Adrenal gland (tissue), 12 donors: ENCODE data around the gene SAMD11. TPM values are rescaled to one million over a fixed set of nuclear protein-coding genes. Genes with fewer than 3 reads are reported as not detected.

Experiments
- DNase-seq, 7 donors: peaks; one replicate each; pipeline ENCODE4 v3.0.0-alpha.2; 2019 to 2020
- H3K27ac ChIP-seq, 5 donors: fragments of 200-600 bp; sonication (generic) in 4 of 5; 1 replicate in 3 of 5; 2 replicates in 2 of 5; pipeline versions ENCODE4 v1.5.1 to v1.8.0; 2016 to 2020; ENCODE audit warnings: mild to moderate bottlenecking in 1 of 5
- H3K27me3 ChIP-seq: fragments of 200-600 bp; 2 replicates; pipeline ENCODE4 v1.8.0; 2021
- H3K36me3 ChIP-seq, 2 donors: fragments of 200-600 bp; replicated peaks in 1 of 2; 1 replicate in 1 of 2; 2 replicates in 1 of 2; pipeline versions ENCODE4 v1.5.1 to v1.8.0; 2018 to 2022
- H3K4me1 ChIP-seq, 2 donors: fragments of 200-600 bp; replicated peaks in 1 of 2; 1 replicate in 1 of 2; 2 replicates in 1 of 2; pipeline versions ENCODE4 v1.5.1 to v1.8.0; 2018 to 2021
- H3K4me3 ChIP-seq, 4 donors: fragments of 200-600 bp; sonication (generic) in 3 of 4; one replicate each; pipeline ENCODE4 v1.5.1; 2016 to 2018
- H3K9me3 ChIP-seq, 3 donors: fragments of 200-600 bp; sonication (generic) in 1 of 3; replicated peaks in 1 of 3; 1 replicate in 2 of 3; 2 replicates in 1 of 3; pipeline versions ENCODE4 v1.5.1 to v1.8.0; 2016 to 2021
- POLR2A ChIP-seq, 2 donors: fragments of 450-650 bp; IDR thresholded peaks; one replicate each; pipeline ENCODE4 v1.6.1; 2017; ENCODE audit warnings: antibody characterized with exemption in 2 of 2, mild to moderate bottlenecking in 2 of 2, moderate library complexity in 1 of 2
- WGBS, 4 donors: extraction: QIAGEN DNeasy Blood & Tissue Kit in 2 of 4; methylation state at CpG; one replicate each; pipeline versions ENCODE4 v1.1.5 to v1.1.7; 2013 to 2017; 5-methylcytosine and 5-hydroxymethylcytosine counted together
- intact Hi-C, 2 donors: fragments of 100-400 bp; cut with DNase I; formaldehyde crosslinking; loops; one replicate each; pipeline versions ENCODE4 v1.14.1 to v1.15.0; 2022 to 2023
- polyA plus RNA-seq, 3 donors: library from polyadenylated mRNA; stranded (reverse); fragments of 200-250 nt in 2 of 3; fragments of 350-450 nt in 1 of 3; fragmentation: Illumina TruSeq in 1 of 3; extraction: RNeasy Lipid Tissue Mini Kit (QIAGEN cat#74804) in 1 of 3; gene quantifications; one replicate each; pipeline ENCODE4 v1.2.3, GENCODE V29; 2013 to 2014
- total RNA-seq, 9 donors: library from RNA; depleted of rRNA in 4 of 9; stranded (reverse); fragments of >200 nt in 4 of 9; fragments of 120-200 nt in 1 of 9; fragmentation: NEBNext Ultra II Directional in 1 of 9; extraction: Animal tissue kit (Norgen Biotek cat#: 25700) in 1 of 9; gene quantifications; one replicate each; pipeline versions ENCODE4 v1.1.0 to v1.2.4, GENCODE V29; 2013 to 2023
- TF ChIP-seq, protein P1 (sequence below), 6 experiments: fragments of 450-650 bp in 4 of 6; fragments of 200-600 bp in 2 of 6; sonication (generic) in 1 of 6; IDR thresholded peaks; 1 replicate in 5 of 6; 2 replicates in 1 of 6; pipeline versions ENCODE4 v1.5.1 to v1.8.0; 2016 to 2021; ENCODE audit warnings: antibody characterized with exemption in 6 of 6, mild to moderate bottlenecking in 2 of 6, moderate library complexity in 1 of 6
- donor health status: healthy with polysubstance abuse.
- donor health status: Bipolar disorder and iron deficiency.
- donor health status: DM: yes; HTN: yes; CAD: no.
- donor health status: DM: no; HTN: no; CAD: no.
- donor health status: DM: no; HTN: no; CAD: no.
- donor health status: DM: yes; HTN: yes; CAD: no.

The SAMD11 gene
- total and polyA plus RNA-seq, 12 donors = 1.8 to 96.6 (median 16.7) TPM

DNA sequence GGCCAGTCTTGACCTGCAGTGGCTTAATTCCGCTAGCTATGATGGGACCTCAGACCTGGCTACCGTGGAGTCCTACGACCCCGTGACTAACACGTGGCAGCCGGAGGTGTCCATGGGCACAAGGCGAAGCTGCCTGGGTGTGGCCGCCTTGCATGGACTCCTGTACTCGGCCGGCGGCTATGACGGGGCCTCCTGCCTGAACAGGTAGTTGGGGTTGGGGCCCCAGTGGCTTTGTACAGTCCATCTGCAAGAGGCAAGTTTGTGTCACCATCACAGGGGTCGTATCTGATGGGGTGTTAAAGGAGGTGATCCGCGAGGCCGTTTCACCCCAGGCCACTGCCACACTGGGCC lies 39.6 kb downstream of the SAMD11 start:
- H3K9me3 ChIP-seq = no peaks in the 10 kb centered on the region
- H3K27ac ChIP-seq = no peak overlapping the region
- H3K4me1 ChIP-seq = peaks cover 24 to 26% of the 10 kb centered on the region in 2 donors
- H3K36me3 ChIP-seq = no peaks in the 10 kb centered on the region
- WGBS, 4 donors = 94 to 99% (median 96%) methylated on average over 12 to 16 of the region's 16 CpGs
- no peak overlapping the region for H3K4me3 ChIP-seq
- no peaks in the 10 kb centered on the region for H3K27me3 ChIP-seq
- TF ChIP-seq, protein P1, sequence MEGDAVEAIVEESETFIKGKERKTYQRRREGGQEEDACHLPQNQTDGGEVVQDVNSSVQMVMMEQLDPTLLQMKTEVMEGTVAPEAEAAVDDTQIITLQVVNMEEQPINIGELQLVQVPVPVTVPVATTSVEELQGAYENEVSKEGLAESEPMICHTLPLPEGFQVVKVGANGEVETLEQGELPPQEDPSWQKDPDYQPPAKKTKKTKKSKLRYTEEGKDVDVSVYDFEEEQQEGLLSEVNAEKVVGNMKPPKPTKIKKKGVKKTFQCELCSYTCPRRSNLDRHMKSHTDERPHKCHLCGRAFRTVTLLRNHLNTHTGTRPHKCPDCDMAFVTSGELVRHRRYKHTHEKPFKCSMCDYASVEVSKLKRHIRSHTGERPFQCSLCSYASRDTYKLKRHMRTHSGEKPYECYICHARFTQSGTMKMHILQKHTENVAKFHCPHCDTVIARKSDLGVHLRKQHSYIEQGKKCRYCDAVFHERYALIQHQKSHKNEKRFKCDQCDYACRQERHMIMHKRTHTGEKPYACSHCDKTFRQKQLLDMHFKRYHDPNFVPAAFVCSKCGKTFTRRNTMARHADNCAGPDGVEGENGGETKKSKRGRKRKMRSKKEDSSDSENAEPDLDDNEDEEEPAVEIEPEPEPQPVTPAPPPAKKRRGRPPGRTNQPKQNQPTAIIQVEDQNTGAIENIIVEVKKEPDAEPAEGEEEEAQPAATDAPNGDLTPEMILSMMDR (IDR thresholded peaks at IDR 0.05) = no peak
- TF ChIP-seq POLR2A (IDR thresholded peaks at IDR 0.05) = no peak
- no peak for DNase-seq
- intact Hi-C loops = no loop called here

DNA sequence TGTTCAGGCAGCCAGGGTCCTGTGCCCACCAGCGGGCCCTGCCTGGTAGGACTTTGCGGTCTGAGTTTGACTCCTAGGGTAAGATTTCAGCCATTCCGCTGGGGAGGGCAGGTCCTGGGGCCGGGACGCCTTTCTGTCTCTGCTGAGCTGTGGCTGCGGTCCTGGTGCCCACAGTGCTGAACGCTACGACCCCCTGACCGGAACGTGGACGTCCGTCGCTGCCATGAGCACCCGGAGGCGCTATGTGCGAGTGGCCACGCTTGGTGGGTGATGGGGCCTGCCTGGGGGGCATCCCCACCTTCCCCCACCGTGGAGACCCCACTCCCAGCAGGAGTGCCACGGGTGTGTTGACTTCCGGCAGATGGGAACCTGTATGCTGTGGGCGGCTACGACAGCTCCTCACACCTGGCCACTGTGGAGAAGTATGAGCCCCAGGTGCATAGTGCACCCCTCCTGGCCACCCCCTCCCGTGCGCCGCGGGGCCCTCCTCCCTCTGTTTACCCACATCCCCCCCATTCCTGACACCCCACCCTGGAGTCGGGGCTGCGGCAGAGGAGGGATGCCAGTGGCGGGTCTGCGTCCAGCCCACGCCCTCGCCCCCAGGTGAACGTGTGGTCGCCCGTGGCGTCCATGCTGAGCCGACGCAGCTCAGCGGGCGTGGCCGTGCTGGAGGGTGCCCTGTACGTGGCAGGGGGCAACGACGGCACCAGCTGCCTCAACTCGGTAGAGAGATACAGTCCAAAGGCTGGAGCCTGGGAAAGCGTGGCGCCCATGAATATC lies 40.2 kb downstream of the SAMD11 start:
- no peak overlapping the region for H3K27ac ChIP-seq
- H3K4me3 ChIP-seq = no peak overlapping the region
- WGBS, 4 donors = 94 to 95% (median 95%) methylated on average over 15 to 47 of the region's 47 CpGs
- DNase-seq = no peak
- no peaks in the 10 kb centered on the region for H3K36me3 ChIP-seq
- intact Hi-C loops = no loop called here
- H3K27me3 ChIP-seq = no peaks in the 10 kb centered on the region
- no peak for TF ChIP-seq POLR2A (IDR thresholded peaks at IDR 0.05)
- TF ChIP-seq, protein P1 (IDR thresholded peaks at IDR 0.05) = no peak
- H3K4me1 ChIP-seq = peaks cover 20 to 23% of the 10 kb centered on the region in 2 donors
- no peaks in the 10 kb centered on the region for H3K9me3 ChIP-seq

DNA sequence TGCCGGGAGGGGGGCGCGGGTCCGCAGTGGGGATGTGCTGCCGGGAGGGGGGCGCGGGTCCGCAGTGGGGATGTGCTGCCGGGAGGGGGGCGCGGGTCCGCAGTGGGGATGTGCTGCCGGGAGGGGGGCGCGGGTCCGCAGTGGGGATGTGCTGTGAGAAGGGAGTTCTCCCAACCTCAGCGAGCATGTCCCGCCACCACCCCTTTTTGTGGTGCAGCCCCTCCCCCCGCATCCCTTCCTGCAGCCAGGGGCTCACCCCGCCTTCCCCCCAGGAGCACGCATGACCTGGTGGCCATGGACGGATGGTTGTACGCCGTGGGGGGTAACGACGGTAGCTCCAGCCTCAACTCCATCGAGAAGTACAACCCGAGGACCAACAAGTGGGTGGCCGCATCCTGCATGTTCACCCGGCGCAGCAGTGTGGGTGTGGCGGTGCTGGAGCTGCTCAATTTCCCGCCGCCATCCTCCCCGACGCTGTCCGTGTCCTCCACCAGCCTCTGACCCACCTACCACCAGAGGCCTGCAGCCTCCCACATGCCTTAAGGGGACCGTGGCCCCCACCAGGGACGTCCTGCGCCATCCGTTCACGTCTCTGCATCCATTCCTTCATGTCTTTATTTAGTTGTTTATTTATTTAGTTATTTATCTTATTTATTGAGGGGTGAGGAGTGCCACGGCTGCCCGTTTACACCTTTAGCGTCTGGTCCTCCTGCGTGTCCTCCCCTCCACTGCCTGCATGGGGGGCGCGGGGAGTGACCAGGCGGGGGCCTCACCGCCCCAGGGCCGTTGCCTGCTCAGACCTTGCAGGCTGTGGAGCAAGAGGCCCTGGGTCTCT lies 41.2 kb downstream of the SAMD11 start:
- H3K27ac ChIP-seq = no peak overlapping the region
- WGBS, 4 donors = 94 to 95% (median 95%) methylated on average over 23 to 42 of the region's 51 CpGs
- no peak overlapping the region for H3K4me3 ChIP-seq
- intact Hi-C loops = no loop called here
- H3K9me3 ChIP-seq = no peaks in the 10 kb centered on the region
- no peaks in the 10 kb centered on the region for H3K27me3 ChIP-seq
- no peak for DNase-seq
- no peak for TF ChIP-seq POLR2A (IDR thresholded peaks at IDR 0.05)
- H3K4me1 ChIP-seq = peaks cover 15 to 17% of the 10 kb centered on the region in 2 donors
- H3K36me3 ChIP-seq = no peaks in the 10 kb centered on the region

DNA sequence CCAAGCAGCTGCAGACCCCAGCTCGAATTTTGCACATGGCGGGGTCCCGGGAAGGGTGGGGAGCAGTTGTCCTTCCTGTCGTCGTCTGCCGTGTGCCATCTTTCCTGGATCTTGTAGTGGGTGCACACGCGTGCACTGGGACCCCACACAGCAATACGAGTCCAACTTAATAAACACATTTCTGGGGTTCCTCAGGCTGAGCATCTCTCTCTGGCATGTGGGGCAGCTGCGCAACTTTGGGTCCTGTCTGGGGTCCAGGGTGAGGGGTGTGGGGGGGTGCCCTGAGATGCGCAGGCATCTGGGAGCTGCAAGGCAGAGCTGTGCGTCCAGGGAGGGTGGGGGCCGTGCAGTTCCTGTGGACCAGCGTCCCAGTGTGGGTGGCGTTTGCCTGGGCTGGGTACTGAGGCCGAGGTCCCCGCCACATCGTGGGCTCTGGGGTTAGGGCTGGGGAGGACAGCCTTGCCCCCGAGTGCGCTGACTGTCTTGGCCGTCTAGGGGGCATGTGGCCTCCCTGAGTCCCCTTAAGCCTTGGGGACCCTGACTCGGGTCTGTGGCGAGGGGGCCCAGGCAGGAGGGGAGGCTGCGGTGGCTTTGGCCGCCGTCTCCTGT lies 41.9 kb downstream of the SAMD11 start:
- intact Hi-C loops = no loop called here

More for the DNA sequence above, 41.9 kb downstream of the SAMD11 start:
- Histone ChIP-seq H3K27ac (peak overlapping the region in 2 of 5 donors; percentile 83 to 86), H3K27me3 (peaks cover 6% of the 10 kb centered on the region), H3K36me3 (no peaks in the 10 kb centered on the region), H3K4me3 (peak overlapping the region in 1 of 4 donors; percentile 62), H3K4me1 (peaks cover 14 to 15% of the 10 kb centered on the region in 2 donors), H3K9me3 (no peaks in the 10 kb centered on the region)
- no peak for DNase-seq
- no peak for TF ChIP-seq POLR2A (IDR thresholded peaks at IDR 0.05)
- TF ChIP-seq, protein P1 (IDR thresholded peaks at IDR 0.05) = no peak
- WGBS, 4 donors = 71 to 90% (median 82%) methylated on average over 9 to 26 of the region's 26 CpGs
